Sigmoid colon (tissue), 7 donors: ENCODE measurements around the gene ADD3. TPM values are rescaled to one million over a fixed set of nuclear protein-coding genes. Genes with fewer than 3 reads are reported as not detected.

ENCODE experiments used
- DNase-seq: peaks from one replicate; pipeline ENCODE4 v3.0.0-alpha.2; 2019
- H3K27ac ChIP-seq, 4 donors: fragments of 200-600 bp; sonication (generic); one replicate each; pipeline ENCODE4 v1.5.1; 2016 to 2019; ENCODE audit warnings: mild to moderate bottlenecking in 1 of 4
- H3K27me3 ChIP-seq, 3 donors: fragments of 200-600 bp; sonication (generic); one replicate each; pipeline ENCODE4 v1.5.1; 2019; ENCODE audit warnings: mild to moderate bottlenecking in 1 of 3
- H3K36me3 ChIP-seq, 4 donors: fragments of 200-600 bp; sonication (generic); one replicate each; pipeline ENCODE4 v1.5.1; 2016 to 2019
- H3K4me1 ChIP-seq, 4 donors: fragments of 200-600 bp; sonication (generic); one replicate each; pipeline ENCODE4 v1.5.1; 2017 to 2019
- H3K4me3 ChIP-seq, 4 donors: fragments of 200-600 bp; sonication (generic); one replicate each; pipeline ENCODE4 v1.5.1; 2017 to 2019; ENCODE audit warnings: mild to moderate bottlenecking in 2 of 4, moderate library complexity in 1 of 4
- H3K9me3 ChIP-seq, 4 donors: fragments of 200-600 bp in 3 of 4; sonication (generic) in 3 of 4; one replicate each; pipeline versions ENCODE4 v1.5.1 to v1.6.1; 2013 to 2019
- CTCF ChIP-seq, 4 experiments: fragments of 450-650 bp in 3 of 4; fragments of 200-600 bp in 1 of 4; IDR thresholded peaks; one replicate each; pipeline ENCODE4 v1.5.1; 2016 to 2019; ENCODE audit warnings: antibody characterized with exemption in 4 of 4, mild to moderate bottlenecking in 3 of 4, moderate library complexity in 2 of 4
- EP300 ChIP-seq, 4 donors: sonication (generic); formaldehyde crosslinking; IDR thresholded peaks; one replicate each; pipeline ENCODE4 v1.6.1; 2017; ENCODE audit warnings: antibody characterized with exemption in 4 of 4
- POLR2A ChIP-seq, 2 donors: fragments of 450-650 bp; IDR thresholded peaks; one replicate each; pipeline ENCODE4 v1.6.1; 2016; ENCODE audit warnings: antibody characterized with exemption in 2 of 2, mild to moderate bottlenecking in 2 of 2, moderate library complexity in 2 of 2
- POLR2AphosphoS5 ChIP-seq, 4 donors: sonication (generic); formaldehyde crosslinking; IDR thresholded peaks; one replicate each; pipeline ENCODE4 v1.6.1; 2017; ENCODE audit warnings: antibody characterized with exemption in 4 of 4
- WGBS, 2 donors: extraction: QIAGEN DNeasy Blood & Tissue Kit; methylation state at CpG; one replicate each; pipeline ENCODE4 v1.1.7; 2013; 5-methylcytosine and 5-hydroxymethylcytosine counted together
- intact Hi-C: fragments of 100-400 bp; cut with DNase I; formaldehyde crosslinking; loops from one replicate; pipeline ENCODE4 v1.15.1; 2023
- polyA plus RNA-seq, 3 donors: library from polyadenylated mRNA; stranded (reverse); fragments of 200-250 nt; gene quantifications; one replicate each; pipeline ENCODE4 v1.2.3, GENCODE V29; 2013
- total RNA-seq, 4 donors: library from RNA; depleted of rRNA; stranded (reverse); fragments of >200 nt; gene quantifications; one replicate each; pipeline ENCODE4 v1.1.0, GENCODE V29; 2016
- donor health status: healthy with polysubstance abuse.
- donor health status: Bipolar disorder and iron deficiency.
- donor health status: healthy.

Gene ADD3
- total and polyA plus RNA-seq, 7 donors, result 29.6 to 145 (median 91.2) TPM

DNA sequence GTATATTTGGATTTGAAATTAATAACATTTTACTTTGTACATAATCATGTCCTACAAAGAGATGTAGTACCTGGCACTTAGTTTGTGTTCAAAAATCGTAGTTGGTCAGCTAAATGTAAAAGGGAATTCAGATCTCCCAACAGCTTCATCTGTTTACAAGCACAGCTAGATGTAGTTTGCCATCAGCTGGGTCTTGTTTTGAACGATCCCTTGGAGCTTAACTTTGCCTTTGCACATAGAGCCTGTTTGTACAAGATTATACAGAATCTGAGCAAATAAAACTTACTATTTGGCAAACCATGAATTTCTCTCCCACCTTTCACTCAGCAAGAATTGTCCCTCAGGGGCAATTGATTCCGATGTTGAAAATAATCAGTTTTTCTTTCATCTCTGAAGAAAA lies 36.1 kb upstream of the ADD3 start:
- no peaks in the 10 kb centered on the region for H3K27me3 ChIP-seq
- intact Hi-C loops, result no loop called here
- WGBS, 2 donors, result 75 to 82% methylated on average over 3 of the region's 3 CpGs
- no peak for DNase-seq
- no peak overlapping the region for H3K27ac ChIP-seq
- no peaks in the 10 kb centered on the region for H3K36me3 ChIP-seq
- TF ChIP-seq EP300 (IDR thresholded peaks at IDR 0.05) (no peak), POLR2A (IDR thresholded peaks at IDR 0.05) (no peak), POLR2AphosphoS5 (IDR thresholded peaks at IDR 0.05) (no peak), CTCF (IDR thresholded peaks at IDR 0.05) (no peak)
- peaks cover 0 to 15% (median 9%) of the 10 kb centered on the region in 4 donors for H3K4me1 ChIP-seq
- no peaks in the 10 kb centered on the region for H3K9me3 ChIP-seq
- H3K4me3 ChIP-seq, result no peak overlapping the region

- intact Hi-C loops, result no loop called here
- 92 to 95% methylated on average over 2 of the region's 2 CpGs for WGBS, 2 donors
- Histone ChIP-seq H3K9me3 (no peaks in the 10 kb centered on the region), H3K27ac (no peak overlapping the region), H3K36me3 (no peaks in the 10 kb centered on the region), H3K4me1 (peaks cover 0 to 7% (median 6%) of the 10 kb centered on the region in 4 donors), H3K4me3 (no peak overlapping the region), H3K27me3 (no peaks in the 10 kb centered on the region)
- no peak for DNase-seq
- TF ChIP-seq POLR2A (IDR thresholded peaks at IDR 0.05) (no peak), CTCF (IDR thresholded peaks at IDR 0.05) (no peak), POLR2AphosphoS5 (IDR thresholded peaks at IDR 0.05) (no peak), EP300 (IDR thresholded peaks at IDR 0.05) (no peak)
These were observed 35.3 kb upstream of the ADD3 start for GRCh38 chr10:109972372-109973001.

- no peaks in the 10 kb centered on the region for H3K9me3 ChIP-seq
- H3K36me3 ChIP-seq, result no peaks in the 10 kb centered on the region
- no peak for DNase-seq
- WGBS, 2 donors, result 57 to 79% methylated on average over 3 of the region's 3 CpGs
- intact Hi-C loops, result no loop called here
- H3K4me3 ChIP-seq, result no peak overlapping the region
- peaks cover 0 to 9% (median 0%) of the 10 kb centered on the region in 4 donors for H3K4me1 ChIP-seq
- no peak for TF ChIP-seq POLR2AphosphoS5 (IDR thresholded peaks at IDR 0.05)
- no peak for TF ChIP-seq EP300 (IDR thresholded peaks at IDR 0.05)
- TF ChIP-seq POLR2A (IDR thresholded peaks at IDR 0.05), result no peak
- no peaks in the 10 kb centered on the region for H3K27me3 ChIP-seq
- no peak overlapping the region for H3K27ac ChIP-seq
These were observed 34.4 kb upstream of the ADD3 start for GRCh38 chr10:109973326-109973829.

GRCh38 chr10:109974504-109975191 lies 33.1 kb upstream of the ADD3 start:
- DNase-seq, result no peak
- Histone ChIP-seq H3K4me3 (no peak overlapping the region), H3K27ac (no peak overlapping the region), H3K4me1 (peaks cover 0 to 9% (median 0%) of the 10 kb centered on the region in 4 donors), H3K9me3 (no peaks in the 10 kb centered on the region), H3K27me3 (no peaks in the 10 kb centered on the region), H3K36me3 (no peaks in the 10 kb centered on the region)
- 45 to 73% methylated on average over 9 of the region's 9 CpGs for WGBS, 2 donors
- no peak for TF ChIP-seq CTCF (IDR thresholded peaks at IDR 0.05)
- no peak for TF ChIP-seq POLR2AphosphoS5 (IDR thresholded peaks at IDR 0.05)
- no peak for TF ChIP-seq EP300 (IDR thresholded peaks at IDR 0.05)
- intact Hi-C loops, result no loop called here
